ENCODE measurements around the gene PCDHGA8. TPM values are rescaled to one million over a fixed set of nuclear protein-coding genes. Genes with fewer than 3 reads are reported as not detected.

PCDHGA8 gene
- total RNA-seq, result 1 to 10 TPM in 3 of 4 donors, under 1 TPM in 1; 0.59 to 9.0 (median 5.1) TPM

GRCh38 chr5:141392429-141393198 lies at the start of gene PCDHGA8:
TSS of gene PCDHGA8 (plus strand) at chr5:141392633. CDS start at chr5:141392814, 181 bp downstream.
- H3K36me3 ChIP-seq, result no peaks in the 10 kb centered on the region
- no peaks in the 10 kb centered on the region for H3K27me3 ChIP-seq
- peaks cover 0 to 82% of the 10 kb centered on the region in 2 donors for H3K9me3 ChIP-seq
- H3K4me1 ChIP-seq, result no peaks in the 10 kb centered on the region
- DNase-seq, result no peak
- no peak for TF ChIP-seq CTCF (IDR thresholded peaks at IDR 0.05)
- TF ChIP-seq POLR2A (IDR thresholded peaks at IDR 0.05), result no peak
- no peak within 1 kb of the TSS for H3K27ac ChIP-seq
- intact Hi-C loops (cut with DNase I; ENCODE audit: low total_unique reads), result no loop called here
- no peak within 1 kb of the TSS for H3K4me3 ChIP-seq

GRCh38 chr5:141342773-141343172 lies 49.7 kb upstream of the PCDHGA8 start:
- no peak for TF ChIP-seq POLR2A (IDR thresholded peaks at IDR 0.05)
- TF ChIP-seq CTCF (IDR thresholded peaks at IDR 0.05), result no peak
- Histone ChIP-seq H3K9me3 (peaks cover 3 to 61% of the 10 kb centered on the region in 2 donors), H3K27me3 (no peaks in the 10 kb centered on the region), H3K4me1 (no peaks in the 10 kb centered on the region), H3K27ac (no peak overlapping the region), H3K36me3 (no peaks in the 10 kb centered on the region), H3K4me3 (no peak overlapping the region)
- no peak for DNase-seq
- intact Hi-C loops (cut with DNase I; ENCODE audit: low total_unique reads), result no loop called here

- peak within 1 kb of the TSS in 1 of 2 donors; percentile 5 for H3K4me3 ChIP-seq
These were observed 49.0 kb upstream of the PCDHGA8 start, which contains the start of gene PCDHGA3 for GRCh38 chr5:141343242-141343952. TSS of gene PCDHGA3 (plus strand) at chr5:141343829. CDS start at chr5:141344034, 205 bp downstream.

GRCh38 chr5:141343953-141344463 lies 48.4 kb upstream of the PCDHGA8 start:
- Histone ChIP-seq H3K4me3 (peak overlapping the region in 1 of 2 donors; percentile 5), H3K27me3 (no peaks in the 10 kb centered on the region), H3K9me3 (peaks cover 3 to 52% of the 10 kb centered on the region in 2 donors), H3K27ac (no peak overlapping the region), H3K4me1 (no peaks in the 10 kb centered on the region), H3K36me3 (no peaks in the 10 kb centered on the region)
- intact Hi-C loops (cut with DNase I; ENCODE audit: low total_unique reads), result no loop called here
- DNase-seq, result no peak
- no peak for TF ChIP-seq CTCF (IDR thresholded peaks at IDR 0.05)

More at GRCh38 chr5:141343242-141343952, 49.0 kb upstream of the PCDHGA8 start, which contains the start of gene PCDHGA3:
- no peak for DNase-seq
- no peak for TF ChIP-seq CTCF (IDR thresholded peaks at IDR 0.05)
- TF ChIP-seq POLR2A (IDR thresholded peaks at IDR 0.05), result no peak
- intact Hi-C loops (cut with DNase I; ENCODE audit: low total_unique reads), result no loop called here
- no peaks in the 10 kb centered on the region for H3K36me3 ChIP-seq
- no peaks in the 10 kb centered on the region for H3K27me3 ChIP-seq
- no peak within 1 kb of the TSS for H3K27ac ChIP-seq
- H3K4me1 ChIP-seq, result no peaks in the 10 kb centered on the region
- H3K9me3 ChIP-seq, result peaks cover 3 to 58% of the 10 kb centered on the region in 2 donors

All from uterus (tissue), 4 donors.